HG03565 (cell line): ENCODE data around the gene PLXNB3.

Source experiments
- ATAC-seq: cut with Tn5 transposase; IDR thresholded peaks from one replicate; pipeline ENCODE4 v1.9.1; 2021; ENCODE audit warnings: mild to moderate bottlenecking, moderate library complexity; ENCODE audit not compliant: unreplicated experiment

Gene PLXNB3

GRCh38 chrX:153750127-153750774, 13.8 kb upstream of the PLXNB3 start:
- no peak for ATAC-seq

GRCh38 chrX:153755136-153755535, 8.9 kb upstream of the PLXNB3 start:
- no peak for ATAC-seq

GRCh38 chrX:153761863-153762262, 2.2 kb upstream of the PLXNB3 start:
- no peak for ATAC-seq

- no peak for ATAC-seq
These were observed 1.3 kb upstream of the PLXNB3 start for GRCh38 chrX:153762626-153763173.

- no peak for ATAC-seq
These were observed 634 bp upstream of the PLXNB3 start for GRCh38 chrX:153763298-153763932.

- no peak for ATAC-seq
These were observed 713 bp downstream of the PLXNB3 start for GRCh38 chrX:153764786-153765137.

- ATAC-seq: no peak
These were observed 1.4 kb downstream of the PLXNB3 start for GRCh38 chrX:153765138-153766079.

- no peak for ATAC-seq
These were observed 2.2 kb downstream of the PLXNB3 start for GRCh38 chrX:153766098-153766817.

- no peak for ATAC-seq
These were observed 3.0 kb downstream of the PLXNB3 start for GRCh38 chrX:153766871-153767673.

- no peak for ATAC-seq
These were observed 3.6 kb downstream of the PLXNB3 start for GRCh38 chrX:153767674-153768055.

- ATAC-seq: no peak
These were observed 4.5 kb downstream of the PLXNB3 start for GRCh38 chrX:153768311-153769157.

GRCh38 chrX:153769158-153769864, 5.3 kb downstream of the PLXNB3 start:
- ATAC-seq: no peak

- ATAC-seq: no peak
These were observed 6.0 kb downstream of the PLXNB3 start for GRCh38 chrX:153769865-153770600.

GRCh38 chrX:153770601-153771414, 6.8 kb downstream of the PLXNB3 start:
- ATAC-seq: no peak

- ATAC-seq: no peak
These were observed 7.6 kb downstream of the PLXNB3 start for GRCh38 chrX:153771415-153772315.
